Measurements from ENCODE around the gene FBXL22.

FBXL22 gene

GRCh38 chr15:63593705-63594671, 3.2 kb upstream of the FBXL22 start:
- DNase-seq (ENCODE audit: low read depth in 2 of 2), result peak; percentile 38 to 58

GRCh38 chr15:63595065-63595464, 2.1 kb upstream of the FBXL22 start:
- DNase-seq (ENCODE audit: low read depth in 2 of 2), result no peak

GRCh38 chr15:63595688-63596087, 1.5 kb upstream of the FBXL22 start:
- DNase-seq (ENCODE audit: low read depth in 2 of 2), result no peak

GRCh38 chr15:63596676-63597037, 530 bp upstream of the FBXL22 start:
- no peak for DNase-seq (ENCODE audit: low read depth in 2 of 2)

- no peak for DNase-seq (ENCODE audit: low read depth in 2 of 2)
These were observed 634 bp downstream of the FBXL22 start for GRCh38 chr15:63597821-63598220.

- DNase-seq (ENCODE audit: low read depth in 2 of 2), result no peak
These were observed 1.6 kb downstream of the FBXL22 start for GRCh38 chr15:63598473-63599400.

GRCh38 chr15:63599401-63600000, 2.3 kb downstream of the FBXL22 start:
- DNase-seq (ENCODE audit: low read depth in 2 of 2), result peak in 1 of 2 donors; percentile 34

- no peak for DNase-seq (ENCODE audit: low read depth in 2 of 2)
These were observed 2.9 kb downstream of the FBXL22 start for GRCh38 chr15:63600001-63600615.

- peak; percentile 86 to 88 for DNase-seq (ENCODE audit: low read depth in 2 of 2)
These were observed 3.4 kb downstream of the FBXL22 start for GRCh38 chr15:63600616-63601025.

GRCh38 chr15:63601026-63601703, 4.0 kb downstream of the FBXL22 start:
- DNase-seq (ENCODE audit: low read depth in 2 of 2), result peak; percentile 24 to 35

- DNase-seq (ENCODE audit: low read depth in 2 of 2), result no peak
These were observed 4.6 kb downstream of the FBXL22 start for GRCh38 chr15:63601704-63602185.

GRCh38 chr15:63602595-63602994, 5.4 kb downstream of the FBXL22 start:
- DNase-seq (ENCODE audit: low read depth in 2 of 2), result no peak

- DNase-seq (ENCODE audit: low read depth in 2 of 2), result no peak
These were observed 6.3 kb downstream of the FBXL22 start for GRCh38 chr15:63603516-63603915.

GRCh38 chr15:63604281-63604680, 7.1 kb downstream of the FBXL22 start:
- DNase-seq (ENCODE audit: low read depth in 2 of 2), result no peak

- no peak for DNase-seq (ENCODE audit: low read depth in 2 of 2)
These were observed 7.8 kb downstream of the FBXL22 start for GRCh38 chr15:63605036-63605435.

- DNase-seq (ENCODE audit: low read depth in 2 of 2), result peak; percentile 41 to 46
These were observed 8.6 kb downstream of the FBXL22 start for GRCh38 chr15:63605816-63606215.

GRCh38 chr15:63606308-63606707, 9.1 kb downstream of the FBXL22 start:
- no peak for DNase-seq (ENCODE audit: low read depth in 2 of 2)

- DNase-seq (ENCODE audit: low read depth in 2 of 2), result no peak
These were observed 11.8 kb downstream of the FBXL22 start for GRCh38 chr15:63608989-63609388.

- DNase-seq (ENCODE audit: low read depth in 2 of 2), result no peak
These were observed 12.3 kb downstream of the FBXL22 start for GRCh38 chr15:63609448-63609847.

GRCh38 chr15:63610209-63610841, 13.1 kb downstream of the FBXL22 start:
- peak; percentile 56 to 66 for DNase-seq (ENCODE audit: low read depth in 2 of 2)

Data from stimulated activated CD4-positive, alpha-beta T cell treated with anti-CD3 and anti-CD28 coated beads, Interleukin-4, amount 100 ng/mL, for 48 hours (primary cell).